Transverse colon (tissue), 4 donors: ENCODE measurements around the gene SEMA3A. TPM values are rescaled to one million over a fixed set of nuclear protein-coding genes. Genes with fewer than 3 reads are reported as not detected.
"Not testable (repeated sequence)": the region's sequence is repeated elsewhere in the genome, so short reads cannot be mapped to it uniquely, and the experiment has no call there.

Source experiments
- DNase-seq: peaks from one replicate; pipeline ENCODE4 v3.0.0-alpha.2; 2019
- H3K27ac ChIP-seq, 4 donors: fragments of 200-600 bp; sonication (generic); 2 replicates each; pipeline ENCODE4 v1.5.1; 2016 to 2018; ENCODE audit warnings: inconsistent platforms in 4 of 4
- H3K27me3 ChIP-seq: fragments of 200-600 bp; sonication (generic); 2 replicates; pipeline ENCODE4 v1.5.1; 2017; ENCODE audit warnings: inconsistent platforms
- H3K36me3 ChIP-seq, 4 donors: fragments of 200-600 bp; sonication (generic); 2 replicates each; pipeline ENCODE4 v1.5.1; 2017 to 2019; ENCODE audit warnings: inconsistent platforms in 4 of 4
- H3K4me1 ChIP-seq, 4 donors: fragments of 200-600 bp; sonication (generic); 2 replicates each; pipeline ENCODE4 v1.5.1; 2017 to 2020; ENCODE audit warnings: inconsistent platforms in 4 of 4
- H3K4me3 ChIP-seq, 4 donors: fragments of 200-600 bp; sonication (generic); 1 replicate in 1 of 4; 2 replicates in 3 of 4; pipeline versions ENCODE4 v1.5.1 to v1.6.1; 2017 to 2019; ENCODE audit warnings: inconsistent platforms in 4 of 4
- H3K9me3 ChIP-seq, 2 donors: fragments of 200-600 bp; sonication (generic); 2 replicates each; pipeline ENCODE4 v1.5.1; 2017 to 2019; ENCODE audit warnings: inconsistent platforms in 2 of 2
- CTCF ChIP-seq, 5 experiments: fragments of 200-600 bp in 3 of 5; fragments of 450-650 bp in 2 of 5; sonication (generic) in 3 of 5; IDR thresholded peaks; 1 replicate in 2 of 5; 2 replicates in 3 of 5; pipeline ENCODE4 v1.5.1; 2016 to 2017; ENCODE audit warnings: antibody characterized with exemption in 5 of 5, inconsistent platforms in 3 of 5, mild to moderate bottlenecking in 2 of 5, moderate library complexity in 1 of 5
- EP300 ChIP-seq: sonication (generic); formaldehyde crosslinking; IDR thresholded peaks from one replicate; pipeline ENCODE4 v1.6.1; 2017; ENCODE audit warnings: antibody characterized with exemption, low read depth
- POLR2A ChIP-seq: fragments of 450-650 bp; IDR thresholded peaks from one replicate; pipeline ENCODE4 v1.6.1; 2016; ENCODE audit warnings: antibody characterized with exemption, mild to moderate bottlenecking, moderate library complexity
- POLR2AphosphoS5 ChIP-seq, 3 donors: sonication (generic); formaldehyde crosslinking; IDR thresholded peaks; one replicate each; pipeline ENCODE4 v1.6.1; 2016; ENCODE audit warnings: antibody characterized with exemption in 3 of 3
- WGBS, 2 donors: methylation state at CpG; one replicate each; pipeline ENCODE4 v1.1.5; 2018; ENCODE audit warnings: low coverage in 1 of 2; 5-methylcytosine and 5-hydroxymethylcytosine counted together
- in situ Hi-C, 4 donors: fragments of 200-750 bp; cut with MboI; loops; one replicate each; pipeline versions ENCODE4 v1.15.0 to v1.15.1; 2017; ENCODE audit warnings: low sequenced_read_pairs in 3 of 4, low pct_ligation_motif_present in 1 of 4, low pct_unique_long_range_greater_than_20kb in 1 of 4
- intact Hi-C: fragments of 100-400 bp; cut with DNase I; formaldehyde crosslinking; loops from one replicate; pipeline ENCODE4 v1.15.1; 2023; ENCODE audit warnings: low total_unique reads
- total RNA-seq, 4 donors: library from RNA; depleted of rRNA; stranded (reverse); fragments of >200 nt; gene quantifications; one replicate each; pipeline ENCODE4 v1.1.0, GENCODE V29; 2016

Gene SEMA3A
- total RNA-seq, 4 donors from 2014 or later, result 1.00 to 8.3 (median 4.7) TPM

DNA sequence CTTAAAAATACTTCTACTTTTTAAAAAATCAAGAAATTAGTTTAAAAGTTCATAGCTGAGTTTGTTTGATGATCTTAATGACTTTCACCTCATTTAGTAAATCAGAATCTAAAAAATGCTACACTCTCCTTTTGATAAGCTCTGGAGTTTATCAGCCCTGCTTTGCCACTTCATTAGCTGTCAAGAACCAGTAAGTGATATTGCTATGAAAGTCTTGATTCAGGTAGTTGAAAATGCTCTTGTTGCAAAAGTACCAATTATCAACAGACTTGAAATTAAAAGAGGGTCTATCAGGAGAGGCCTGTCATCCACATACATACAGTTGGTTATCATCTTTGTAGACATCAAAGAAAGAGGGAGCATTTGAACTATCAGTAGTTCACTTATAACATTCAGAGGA lies 41.6 kb downstream of the SEMA3A start:
- Histone ChIP-seq H3K27ac (no peak overlapping the region), H3K4me1 (peaks cover 0 to 8% (median 0%) of the 10 kb centered on the region in 4 donors), H3K36me3 (no peaks in the 10 kb centered on the region), H3K4me3 (no peak overlapping the region), H3K9me3 (no peaks in the 10 kb centered on the region), H3K27me3 (no peaks in the 10 kb centered on the region)
- intact Hi-C loops (no loop called here), in situ Hi-C loops (no loop called here)
- DNase-seq, result no peak
- TF ChIP-seq POLR2A, result no peak
- TF ChIP-seq EP300, result no peak
- TF ChIP-seq POLR2AphosphoS5 (IDR thresholded peaks at IDR 0.05), result no peak
- TF ChIP-seq CTCF (IDR thresholded peaks at IDR 0.05), result no peak

GRCh38 chr7:84150370-84150769 lies 44.2 kb downstream of the SEMA3A start:
- H3K9me3 ChIP-seq, H3K4me3 ChIP-seq, H3K27me3 ChIP-seq, intact Hi-C loops, H3K27ac ChIP-seq, DNase-seq, H3K36me3 ChIP-seq, in situ Hi-C loops, H3K4me1 ChIP-seq: not testable (repeated sequence)
- 92 to 100% methylated on average over 4 to 21 of the region's 22 CpGs for WGBS, 2 donors

DNA sequence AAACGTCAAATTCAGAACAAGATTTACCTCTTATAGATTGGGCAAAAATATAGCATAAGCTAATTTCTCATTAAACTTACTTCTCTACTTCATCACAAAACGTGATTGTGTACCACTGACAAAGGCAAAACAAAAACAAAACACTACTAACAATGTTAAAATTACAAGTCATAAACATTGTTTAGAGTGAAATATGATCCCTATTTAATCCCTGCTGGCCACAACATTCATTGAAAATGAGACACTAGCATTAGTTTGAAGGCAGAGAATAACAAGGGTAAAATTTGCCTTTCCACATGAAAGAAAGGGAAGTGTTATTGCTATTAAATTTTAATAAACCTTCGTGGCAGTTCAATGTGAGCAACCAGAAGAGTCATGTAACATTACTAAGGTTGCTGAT lies 45.0 kb downstream of the SEMA3A start:
- in situ Hi-C loops, result no loop called here
- intact Hi-C loops, result no loop called here

GRCh38 chr7:84145892-84146291 lies 48.7 kb downstream of the SEMA3A start:
- no peaks in the 10 kb centered on the region for H3K9me3 ChIP-seq
- DNase-seq, result no peak
- WGBS, 2 donors, result 60 to 65% methylated on average over 3 of the region's 3 CpGs
- H3K27me3 ChIP-seq, result no peaks in the 10 kb centered on the region
- no peak overlapping the region for H3K27ac ChIP-seq
- H3K4me1 ChIP-seq, result peaks cover 0 to 16% (median 2%) of the 10 kb centered on the region in 4 donors
- in situ Hi-C loops, result no loop called here
- no peak overlapping the region for H3K4me3 ChIP-seq
- H3K36me3 ChIP-seq, result no peaks in the 10 kb centered on the region
- no peak for TF ChIP-seq POLR2AphosphoS5 (IDR thresholded peaks at IDR 0.05)
- no peak for TF ChIP-seq CTCF (IDR thresholded peaks at IDR 0.05)
- no peak for TF ChIP-seq POLR2A
- TF ChIP-seq EP300, result no peak
- intact Hi-C loops, result no loop called here

More for the DNA sequence above, 45.0 kb downstream of the SEMA3A start:
- DNase-seq, result no peak
- H3K4me1 ChIP-seq, result peaks cover 0 to 10% (median 2%) of the 10 kb centered on the region in 4 donors
- no peak overlapping the region for H3K27ac ChIP-seq
- no peaks in the 10 kb centered on the region for H3K36me3 ChIP-seq
- 31 to 62% methylated on average over 3 of the region's 3 CpGs for WGBS, 2 donors
- no peak for TF ChIP-seq POLR2A
- TF ChIP-seq EP300, result no peak
- TF ChIP-seq CTCF (IDR thresholded peaks at IDR 0.05), result no peak
- TF ChIP-seq POLR2AphosphoS5 (IDR thresholded peaks at IDR 0.05), result no peak
- no peaks in the 10 kb centered on the region for H3K27me3 ChIP-seq
- H3K4me3 ChIP-seq, result no peak overlapping the region
- H3K9me3 ChIP-seq, result no peaks in the 10 kb centered on the region

DNA sequence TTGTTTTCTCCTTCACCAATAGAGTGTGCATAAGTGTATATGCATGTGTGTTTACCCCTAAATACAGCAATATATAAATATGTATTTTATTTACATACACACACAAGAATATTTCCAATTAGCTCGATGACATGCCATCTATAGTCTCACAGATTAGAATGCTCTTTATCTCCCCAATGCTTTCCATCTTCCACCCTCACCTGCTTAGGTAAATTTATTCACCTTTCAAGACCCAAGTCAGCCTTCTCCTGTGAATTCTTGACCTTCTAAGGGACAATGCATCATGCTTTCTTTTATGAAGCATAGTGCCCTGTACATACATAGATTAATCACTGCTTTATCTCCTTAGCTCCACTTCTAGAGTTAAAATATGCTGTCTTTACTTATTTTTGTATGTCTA lies 49.7 kb downstream of the SEMA3A start:
- TF ChIP-seq EP300, result no peak
- TF ChIP-seq POLR2AphosphoS5 (IDR thresholded peaks at IDR 0.05), result no peak
- no peak for TF ChIP-seq POLR2A
- no peak for TF ChIP-seq CTCF (IDR thresholded peaks at IDR 0.05)
- Histone ChIP-seq H3K9me3 (no peaks in the 10 kb centered on the region), H3K4me3 (no peak overlapping the region), H3K4me1 (peaks cover 0 to 16% (median 2%) of the 10 kb centered on the region in 4 donors), H3K36me3 (no peaks in the 10 kb centered on the region), H3K27ac (no peak overlapping the region), H3K27me3 (no peaks in the 10 kb centered on the region)
- 68 to 82% methylated on average over 1 of the region's 1 CpG for WGBS, 2 donors
- DNase-seq, result no peak
- intact Hi-C loops (no loop called here), in situ Hi-C loops (no loop called here)
